NCI-H1694 (cell line): ENCODE results near the gene STEAP2.

ENCODE experiments used
- DNase-seq: peaks from one replicate; lab custom pipeline; 2025; lab: John Stamatoyannopoulos, UW

Gene STEAP2

GRCh38 chr7:90192876-90193750 is 18.4 kb upstream of the STEAP2 start:
- DNase-seq, result no peak

- no peak for DNase-seq
These were observed 16.4 kb upstream of the STEAP2 start for GRCh38 chr7:90194911-90195809.

GRCh38 chr7:90201500-90202195 is 9.9 kb upstream of the STEAP2 start:
- no peak for DNase-seq

GRCh38 chr7:90207956-90208355 is 3.6 kb upstream of the STEAP2 start:
- DNase-seq, result no peak

- no peak for DNase-seq
These were observed 1.8 kb upstream of the STEAP2 start for GRCh38 chr7:90209776-90210175.

GRCh38 chr7:90210475-90210874 is 1.1 kb upstream of the STEAP2 start:
- DNase-seq, result no peak

GRCh38 chr7:90210981-90211380 is 559 bp upstream of the STEAP2 start:
- DNase-seq, result no peak

- no peak for DNase-seq
These were observed 582 bp downstream of the STEAP2 start for GRCh38 chr7:90212149-90212495.

GRCh38 chr7:90213521-90213920 is 2.0 kb downstream of the STEAP2 start:
- DNase-seq, result no peak

- no peak for DNase-seq
These were observed 4.6 kb downstream of the STEAP2 start for GRCh38 chr7:90216080-90216674.

GRCh38 chr7:90216771-90217170 is 5.2 kb downstream of the STEAP2 start:
- DNase-seq, result no peak

GRCh38 chr7:90222390-90222789 is 10.8 kb downstream of the STEAP2 start:
- no peak for DNase-seq

- no peak for DNase-seq
These were observed 11.5 kb downstream of the STEAP2 start for GRCh38 chr7:90222811-90223725.

- DNase-seq, result no peak
These were observed 12.7 kb downstream of the STEAP2 start for GRCh38 chr7:90224195-90224594.

- DNase-seq, result no peak
These were observed 13.6 kb downstream of the STEAP2 start for GRCh38 chr7:90225181-90225580.

- no peak for DNase-seq
These were observed 14.1 kb downstream of the STEAP2 start for GRCh38 chr7:90225601-90226000.

GRCh38 chr7:90227259-90227658 is 15.7 kb downstream of the STEAP2 start:
- DNase-seq, result no peak

GRCh38 chr7:90229682-90230081 is 18.1 kb downstream of the STEAP2 start:
- no peak for DNase-seq

- DNase-seq, result no peak
These were observed 19.3 kb downstream of the STEAP2 start for GRCh38 chr7:90230834-90231233.

- DNase-seq, result no peak
These were observed 19.8 kb downstream of the STEAP2 start for GRCh38 chr7:90231304-90231703.

GRCh38 chr7:90232430-90232829 is 20.9 kb downstream of the STEAP2 start:
- DNase-seq, result no peak
